Mesangial cell (primary cell): Measurements from ENCODE around the gene SETD2. TPM values are rescaled to one million over a fixed set of nuclear protein-coding genes. Genes with fewer than 3 reads are reported as not detected.

Source experiments
- total RNA-seq: library from RNA; depleted of rRNA; stranded (reverse); fragments of >200 nt; gene quantifications from 2 replicates; pipeline ENCODE4 v1.2.3, GENCODE V29; 2015

SETD2 gene, protein sequence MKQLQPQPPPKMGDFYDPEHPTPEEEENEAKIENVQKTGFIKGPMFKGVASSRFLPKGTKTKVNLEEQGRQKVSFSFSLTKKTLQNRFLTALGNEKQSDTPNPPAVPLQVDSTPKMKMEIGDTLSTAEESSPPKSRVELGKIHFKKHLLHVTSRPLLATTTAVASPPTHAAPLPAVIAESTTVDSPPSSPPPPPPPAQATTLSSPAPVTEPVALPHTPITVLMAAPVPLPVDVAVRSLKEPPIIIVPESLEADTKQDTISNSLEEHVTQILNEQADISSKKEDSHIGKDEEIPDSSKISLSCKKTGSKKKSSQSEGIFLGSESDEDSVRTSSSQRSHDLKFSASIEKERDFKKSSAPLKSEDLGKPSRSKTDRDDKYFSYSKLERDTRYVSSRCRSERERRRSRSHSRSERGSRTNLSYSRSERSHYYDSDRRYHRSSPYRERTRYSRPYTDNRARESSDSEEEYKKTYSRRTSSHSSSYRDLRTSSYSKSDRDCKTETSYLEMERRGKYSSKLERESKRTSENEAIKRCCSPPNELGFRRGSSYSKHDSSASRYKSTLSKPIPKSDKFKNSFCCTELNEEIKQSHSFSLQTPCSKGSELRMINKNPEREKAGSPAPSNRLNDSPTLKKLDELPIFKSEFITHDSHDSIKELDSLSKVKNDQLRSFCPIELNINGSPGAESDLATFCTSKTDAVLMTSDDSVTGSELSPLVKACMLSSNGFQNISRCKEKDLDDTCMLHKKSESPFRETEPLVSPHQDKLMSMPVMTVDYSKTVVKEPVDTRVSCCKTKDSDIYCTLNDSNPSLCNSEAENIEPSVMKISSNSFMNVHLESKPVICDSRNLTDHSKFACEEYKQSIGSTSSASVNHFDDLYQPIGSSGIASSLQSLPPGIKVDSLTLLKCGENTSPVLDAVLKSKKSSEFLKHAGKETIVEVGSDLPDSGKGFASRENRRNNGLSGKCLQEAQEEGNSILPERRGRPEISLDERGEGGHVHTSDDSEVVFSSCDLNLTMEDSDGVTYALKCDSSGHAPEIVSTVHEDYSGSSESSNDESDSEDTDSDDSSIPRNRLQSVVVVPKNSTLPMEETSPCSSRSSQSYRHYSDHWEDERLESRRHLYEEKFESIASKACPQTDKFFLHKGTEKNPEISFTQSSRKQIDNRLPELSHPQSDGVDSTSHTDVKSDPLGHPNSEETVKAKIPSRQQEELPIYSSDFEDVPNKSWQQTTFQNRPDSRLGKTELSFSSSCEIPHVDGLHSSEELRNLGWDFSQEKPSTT (N-terminal part only)
- 14.8 and 18.1 TPM in 2 replicates for total RNA-seq

DNA sequence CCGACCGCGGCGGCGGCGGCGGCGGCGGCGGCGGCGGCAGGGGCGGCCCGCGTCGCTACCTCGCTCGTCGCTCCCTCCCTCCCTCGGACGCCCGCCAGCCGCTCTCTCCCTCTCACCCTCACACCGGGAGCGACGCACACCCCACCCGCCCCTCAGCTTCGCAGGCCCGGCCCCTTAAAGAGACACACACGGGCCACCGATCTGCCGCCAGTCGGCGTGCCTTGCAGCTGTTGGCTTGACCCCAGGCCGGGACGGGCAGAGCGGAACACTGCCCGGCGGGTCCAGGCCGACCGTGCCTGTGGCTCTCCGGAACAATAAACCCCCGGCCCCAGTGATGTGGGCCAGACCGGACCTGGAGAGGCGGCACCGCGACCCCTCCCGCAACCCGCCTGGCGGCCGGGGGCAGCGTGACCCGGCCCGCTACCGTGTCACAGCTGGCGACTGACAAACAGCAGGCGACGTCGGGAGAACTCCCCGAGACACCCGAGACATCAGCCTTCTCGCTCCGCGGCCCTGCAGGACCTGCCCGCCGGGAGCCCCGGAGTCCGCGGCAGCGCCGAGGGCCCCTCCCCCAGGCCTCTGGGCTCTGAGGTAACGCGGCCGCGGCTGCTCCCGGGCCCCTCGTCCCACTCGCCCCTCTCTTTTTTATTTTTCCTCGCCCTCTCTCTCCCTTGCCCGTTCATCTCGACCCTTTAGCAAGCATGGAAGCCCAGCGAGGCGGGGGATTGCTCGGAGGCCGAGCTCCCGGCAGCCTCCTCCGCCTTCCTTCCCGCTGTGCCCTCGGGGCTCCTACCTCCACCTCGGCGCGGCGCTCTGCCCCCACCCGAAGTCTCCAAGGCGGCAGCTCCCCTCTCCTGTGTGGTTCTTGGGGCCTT lies at the start of gene SETD2:
TSS of gene SETD2 (minus strand) at position 107 of the 875 bp plus-strand sequence. CDS start 189 bp downstream, outside the sequence.

DNA sequence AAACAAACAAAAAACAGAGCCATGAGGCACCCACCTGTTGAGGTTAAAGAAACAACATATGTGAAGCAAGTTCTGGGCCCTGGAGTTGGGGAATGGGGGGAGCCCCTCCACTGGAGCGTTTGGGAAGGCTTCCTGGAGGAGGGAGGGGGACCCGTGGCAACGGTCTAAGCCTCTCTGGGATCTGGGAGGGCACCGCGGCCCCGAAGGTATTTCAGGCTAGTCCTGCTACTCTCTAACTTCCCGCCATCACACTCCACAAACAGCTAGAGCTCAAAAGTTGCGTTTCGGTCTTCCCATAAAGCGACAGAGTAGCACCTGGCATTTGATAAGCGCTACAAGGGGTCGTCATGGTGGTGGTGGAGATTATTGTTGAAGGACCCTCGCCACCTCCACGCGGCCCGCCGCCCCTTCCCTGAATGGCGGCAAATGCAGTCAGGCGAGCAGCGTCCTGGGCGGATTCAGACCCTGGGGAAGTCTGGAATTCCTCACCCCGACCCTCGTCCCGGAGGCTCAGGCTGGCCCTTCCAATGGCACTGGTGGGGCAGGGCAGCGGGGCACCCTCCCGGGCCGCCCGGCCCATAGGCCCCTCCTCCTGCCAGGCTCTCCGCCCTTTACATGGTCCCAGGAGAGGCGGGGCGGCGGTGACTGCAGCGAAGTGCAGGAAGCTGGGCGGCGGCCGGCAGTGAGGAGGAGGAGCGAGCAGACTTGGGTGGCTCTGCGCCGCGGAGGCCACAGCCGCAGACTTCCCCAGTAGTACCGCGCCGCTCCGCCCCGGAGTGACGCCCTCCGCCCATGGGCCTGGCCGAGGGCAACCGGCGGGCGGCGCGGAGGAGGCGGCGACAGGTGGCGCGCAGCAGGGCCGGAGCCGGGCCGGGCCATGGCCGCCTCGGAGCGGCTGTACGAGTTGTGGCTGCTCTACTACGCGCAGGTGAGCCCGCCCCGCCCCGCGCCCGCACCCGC lies 184.6 kb downstream of the SETD2 start, which contains the start of gene NBEAL2:
TSS of gene NBEAL2 (plus strand) at position 682 of the 960 bp plus-strand sequence. CDS start at position 878, 196 bp downstream.

DNA sequence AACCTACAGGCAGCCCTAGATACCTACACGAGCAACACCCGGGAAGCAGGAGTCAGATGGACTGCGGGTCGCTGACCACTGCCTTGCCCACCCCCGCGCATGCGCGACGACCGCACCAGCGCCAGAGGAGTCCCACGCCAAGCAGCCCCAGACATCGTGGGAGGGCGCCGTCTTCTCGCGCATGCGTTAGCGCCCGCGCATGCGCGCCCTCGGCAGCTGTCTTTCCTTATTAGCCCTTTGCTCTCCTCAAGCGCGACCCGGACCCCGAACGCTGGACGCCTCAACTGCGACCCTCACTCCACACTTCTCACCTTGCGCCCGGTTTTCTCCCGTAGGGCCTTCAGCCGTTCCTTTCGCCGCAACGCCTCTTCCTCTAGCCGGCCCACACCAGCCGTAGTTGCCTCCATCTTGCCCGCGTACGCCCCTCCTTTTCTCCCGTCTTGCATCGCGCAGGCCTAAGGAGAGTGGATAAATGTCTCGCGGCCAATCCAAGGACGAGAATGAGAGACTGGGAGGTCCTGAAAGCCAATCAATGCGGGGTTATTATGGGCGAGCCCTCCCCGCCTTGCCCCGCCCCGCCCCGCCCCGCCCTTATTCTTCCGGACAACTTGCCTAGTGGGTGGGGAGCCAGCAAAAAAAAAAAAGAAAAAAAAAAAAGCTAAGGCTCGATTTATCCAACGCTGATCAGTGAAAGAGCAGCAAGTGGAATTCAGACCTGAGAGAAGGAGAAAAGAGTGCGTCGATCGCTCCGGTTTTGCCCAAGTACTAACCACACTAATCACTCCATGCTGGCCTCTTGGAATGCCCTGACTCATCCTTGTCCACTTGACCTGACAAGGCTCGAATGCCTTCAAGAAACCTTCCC lies 187.4 kb downstream of the SETD2 start, which contains the start of gene CCDC12:
TSS of gene CCDC12 (minus strand) at position 420 of the 865 bp plus-strand sequence. CDS start at position 407, 13 bp downstream.

Other genes with a start within 250 kb of the SETD2 start
- 17.7 and 22.2 TPM in 2 replicates for gene CCDC12, start 187.4 kb downstream of the SETD2 start, total RNA-seq
- 23.3 and 30.3 TPM in 2 replicates for gene NBEAL2, start 184.4 kb downstream of the SETD2 start, total RNA-seq
- gene KIF9, start 118.7 kb upstream of the SETD2 start, total RNA-seq, result 6.0 and 8.0 TPM in 2 replicates
- 16.6 and 19.6 TPM in 2 replicates for gene KLHL18, start 118.8 kb upstream of the SETD2 start, total RNA-seq
- gene PTPN23, start 216.9 kb upstream of the SETD2 start, total RNA-seq, result 21.5 and 31.6 TPM in 2 replicates